OCI-LY3 (cell line): ENCODE data around the gene GCK.

Experiments
- CTCF ChIP-seq: fragments of 200-600, 300-600 bp; sonication (generic); IDR thresholded peaks from 2 replicates; pipeline ENCODE4 v1.5.1; 2014; ENCODE audit warnings: antibody characterized with exemption, low read length, low read depth
- EZH2phosphoT487 ChIP-seq: fragments of 200-600 bp; shearing (Covaris generic); IDR thresholded peaks from 2 replicates; pipeline ENCODE4 v1.6.1; 2018; ENCODE audit warnings: antibody characterized with exemption, mixed run types, low read depth

- TF ChIP-seq CTCF: no peak
- TF ChIP-seq EZH2phosphoT487: no peak
These were observed 47.2 kb downstream of the GCK start for GRCh38 chr7:44142028-44142427.
